GM19438 (cell line): ENCODE measurements around the gene ZNF148.

Experiments
- ATAC-seq: cut with Tn5 transposase; IDR thresholded peaks from one replicate; pipeline ENCODE4 v1.9.1; 2021; ENCODE audit warnings: low read depth; ENCODE audit not compliant: unreplicated experiment

Gene ZNF148

GRCh38 chr3:125334675-125335560 lies 40.2 kb downstream of the ZNF148 start:
- no peak for ATAC-seq

DNA sequence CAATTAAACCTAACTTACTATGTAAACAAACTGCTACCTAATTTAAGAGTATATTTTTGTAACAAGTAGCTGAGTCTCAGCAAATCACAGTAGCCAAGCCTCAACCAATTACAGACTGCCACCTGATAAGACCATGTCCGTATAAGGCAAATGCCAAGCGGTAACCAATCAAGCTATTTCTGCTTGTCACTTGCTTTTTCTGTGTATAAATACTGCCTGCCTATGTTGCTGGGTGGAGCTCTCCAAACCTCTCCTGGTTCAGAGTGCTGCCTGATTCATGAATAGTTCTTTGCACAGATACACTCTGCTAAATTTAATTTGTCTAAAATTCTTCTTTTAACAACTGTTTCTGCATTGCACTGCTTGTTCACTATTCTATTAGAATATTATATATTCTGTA lies 42.6 kb downstream of the ZNF148 start:
- no peak for ATAC-seq

- no peak for ATAC-seq
Observed at GRCh38 chr3:125331243-125331642, 43.9 kb downstream of the ZNF148 start.

DNA sequence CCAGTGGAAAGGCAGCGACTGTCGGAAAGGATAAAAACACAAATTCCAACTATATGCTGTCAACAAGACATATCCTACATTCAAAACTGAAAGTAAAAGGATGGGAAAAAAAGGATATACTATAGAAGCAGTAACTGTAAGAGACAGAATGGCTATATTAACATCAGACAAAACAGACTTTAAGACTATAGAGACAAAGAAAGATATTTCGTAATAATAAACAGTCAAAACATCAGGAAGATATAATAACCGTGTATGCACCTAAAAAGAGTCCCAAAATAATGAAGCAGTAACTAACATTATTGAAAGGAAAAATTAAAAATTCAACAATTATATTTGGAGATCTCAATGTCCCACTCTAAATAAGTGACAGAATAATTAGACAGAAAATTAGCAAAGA lies 48.2 kb downstream of the ZNF148 start:
- no peak for ATAC-seq

GRCh38 chr3:125325746-125326145 lies 49.4 kb downstream of the ZNF148 start:
- no peak for ATAC-seq

GRCh38 chr3:125324341-125324740 lies 50.8 kb downstream of the ZNF148 start:
- no peak for ATAC-seq

- ATAC-seq = no peak
Observed at GRCh38 chr3:125322917-125323316, 52.2 kb downstream of the ZNF148 start.

GRCh38 chr3:125322166-125322565 lies 53.0 kb downstream of the ZNF148 start:
- ATAC-seq = no peak

- ATAC-seq = no peak
Observed at GRCh38 chr3:125319765-125320164, 55.4 kb downstream of the ZNF148 start.

DNA sequence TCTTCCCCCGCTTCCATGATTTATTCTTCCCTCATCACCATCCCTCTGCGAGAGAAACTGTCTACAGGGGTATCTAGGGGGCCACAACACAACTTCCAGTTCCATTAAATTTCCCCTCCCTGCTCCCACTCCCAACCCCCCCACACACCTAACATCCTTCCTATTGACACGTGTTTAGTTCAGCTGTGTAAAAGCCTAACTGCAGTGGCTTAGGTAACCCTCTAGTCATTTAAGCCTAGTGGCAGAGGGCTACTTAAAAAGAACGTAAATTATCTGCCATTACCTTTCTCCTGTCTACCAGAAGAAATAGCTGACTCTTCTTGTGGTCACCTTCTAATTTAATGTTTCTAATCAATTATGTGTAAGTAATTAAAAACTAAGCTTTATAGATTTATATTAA lies 56.3 kb downstream of the ZNF148 start:
- ATAC-seq = no peak

- ATAC-seq = no peak
Observed at GRCh38 chr3:125318167-125318865, 56.8 kb downstream of the ZNF148 start.

- no peak for ATAC-seq
Observed at GRCh38 chr3:125317761-125318160, 57.4 kb downstream of the ZNF148 start.

GRCh38 chr3:125316949-125317348 lies 58.2 kb downstream of the ZNF148 start:
- ATAC-seq = no peak

GRCh38 chr3:125316246-125316645 lies 58.9 kb downstream of the ZNF148 start:
- ATAC-seq = no peak

DNA sequence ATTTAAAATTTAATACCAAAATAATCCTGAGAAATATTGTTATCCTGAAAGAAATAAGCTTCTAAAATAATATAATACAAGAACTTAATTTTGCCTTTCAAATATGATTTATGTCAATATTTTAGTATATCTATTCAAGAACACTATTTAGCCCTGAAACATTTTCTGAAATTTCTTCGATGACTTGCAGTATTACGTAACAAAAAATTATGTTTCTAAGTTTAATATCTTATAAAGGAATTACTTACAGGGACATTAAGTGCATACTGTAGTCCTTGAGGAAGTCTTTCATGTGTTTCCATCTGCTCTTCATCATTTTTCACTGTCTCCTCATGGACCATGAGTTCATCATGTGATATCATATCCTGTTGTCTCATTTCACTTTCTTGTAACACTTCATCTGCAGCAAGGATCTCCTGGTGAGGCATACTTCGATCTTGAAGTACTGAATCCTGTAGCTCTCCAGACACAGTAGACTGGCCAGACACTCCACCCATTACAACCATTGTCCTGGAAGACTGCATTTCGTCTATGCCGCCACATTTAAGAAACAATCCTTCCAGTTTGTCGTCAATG lies 62.0 kb downstream of the ZNF148 start:
- ATAC-seq = no peak

- ATAC-seq = no peak
Observed at GRCh38 chr3:125310623-125311081, 64.5 kb downstream of the ZNF148 start.

DNA sequence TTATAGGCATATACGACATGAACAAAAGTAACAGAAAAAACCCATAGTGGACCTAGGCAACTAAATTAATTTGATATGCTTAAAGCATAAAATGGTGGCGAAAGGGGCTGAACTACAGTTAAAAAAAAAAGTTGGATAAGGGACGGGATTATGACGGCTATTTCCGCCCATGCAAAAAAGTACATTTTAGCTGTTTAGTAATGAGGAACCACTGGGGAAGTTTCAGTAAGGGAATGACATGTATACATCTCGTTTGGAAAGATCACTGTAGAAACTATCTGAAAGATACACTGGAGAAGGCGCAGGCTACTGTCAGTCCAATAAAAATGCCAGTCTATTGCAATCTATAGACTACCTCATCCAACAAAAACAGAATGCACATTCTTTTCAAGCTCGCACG lies 65.6 kb downstream of the ZNF148 start:
- no peak for ATAC-seq

DNA sequence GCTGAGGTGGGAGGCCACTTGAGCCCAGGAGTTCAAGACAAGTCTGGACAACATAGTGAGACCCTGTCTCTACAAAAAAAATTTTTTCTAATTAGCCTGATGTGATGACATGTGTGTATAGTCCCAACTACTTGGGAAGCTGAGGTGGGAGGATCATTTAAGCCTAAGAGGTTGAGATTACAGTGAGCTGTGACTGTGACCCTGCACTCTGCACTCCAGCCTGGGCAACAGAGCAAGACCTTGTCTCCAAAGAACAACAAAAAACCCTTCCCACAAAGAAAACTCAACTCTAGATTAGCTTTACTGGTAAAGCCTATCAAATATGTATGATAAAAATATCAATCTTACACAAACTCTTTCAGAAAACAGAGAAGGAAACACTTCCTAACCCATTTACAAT lies 68.5 kb downstream of the ZNF148 start:
- ATAC-seq = no peak

DNA sequence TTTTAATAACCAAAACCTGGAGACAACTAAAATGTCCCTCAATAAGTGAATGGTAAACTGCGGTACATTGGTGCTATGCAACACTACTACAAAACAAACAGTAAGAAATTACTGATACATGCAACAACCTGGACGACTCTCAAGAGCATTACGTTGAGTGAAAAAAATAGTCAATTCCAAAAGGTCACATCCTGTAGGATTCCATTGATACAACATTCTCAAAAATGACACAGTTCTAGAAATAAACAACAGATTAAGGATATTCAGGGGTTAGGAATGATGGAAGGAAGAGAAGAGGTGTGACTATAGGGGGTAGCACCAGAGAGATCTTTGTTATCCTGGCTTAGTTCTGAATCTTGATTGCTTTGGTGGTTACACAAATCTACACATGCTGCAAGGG lies 72.2 kb downstream of the ZNF148 start:
- no peak for ATAC-seq

DNA sequence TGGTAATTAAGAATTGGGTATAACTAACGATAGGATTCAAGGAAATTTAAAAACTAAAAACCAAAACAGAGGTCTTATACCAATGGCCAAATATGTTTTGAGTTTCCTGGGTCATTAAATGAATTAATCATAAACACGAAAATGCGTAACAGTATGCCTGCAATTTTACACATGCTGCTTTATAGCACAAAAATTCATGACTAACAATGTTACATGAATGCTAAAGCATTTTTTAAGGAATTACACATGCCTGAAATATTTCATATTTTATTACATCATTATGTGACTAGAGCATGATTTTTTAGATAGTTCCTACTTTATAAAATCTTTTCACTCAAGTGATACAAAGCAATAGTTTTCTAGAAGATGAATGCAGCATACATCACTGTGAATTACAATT lies 74.7 kb downstream of the ZNF148 start:
- ATAC-seq = no peak

DNA sequence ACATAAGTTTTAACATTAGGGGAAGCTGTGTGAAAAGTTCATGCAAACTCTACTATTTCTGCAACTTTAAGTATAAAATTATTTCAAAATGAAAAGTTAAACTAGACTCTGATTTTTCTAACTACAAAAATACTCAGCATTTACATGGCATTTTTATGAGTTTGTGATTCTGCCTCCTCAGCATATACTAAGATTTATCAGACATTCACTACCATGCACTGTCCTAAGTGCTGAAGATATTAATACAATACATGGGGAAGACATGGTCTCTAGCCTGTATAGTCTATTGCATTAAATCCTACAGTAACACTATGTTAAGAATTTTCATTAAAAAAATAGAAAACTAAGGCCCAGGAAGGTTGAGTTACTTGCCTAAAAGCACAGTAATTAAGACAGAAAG lies 80.7 kb downstream of the ZNF148 start:
- ATAC-seq = no peak

GRCh38 chr3:125292015-125292414 lies 83.1 kb downstream of the ZNF148 start:
- ATAC-seq = no peak
